T-helper 1 cell treated with Interleukin-12 subunit alpha and Interleukin-12 subunit beta and Interleukin-4 antibody, amounts not matched to agents 30 μg/mL and 1 μg/mL, for 36 hours (primary cell): ENCODE results near the gene LLGL1.

Experiments used
- H3K27ac Mint-ChIP-seq: one replicate; pipeline ENCODE4 v1.8.0; 2021; ENCODE audit warnings: mild to moderate bottlenecking, mixed read lengths
- H3K27me3 Mint-ChIP-seq: one replicate; pipeline ENCODE4 v1.8.0; 2021; ENCODE audit warnings: low read depth, mixed read lengths
- H3K36me3 Mint-ChIP-seq: one replicate; pipeline ENCODE4 v1.8.0; 2021; ENCODE audit warnings: low read depth, mixed read lengths
- H3K4me1 Mint-ChIP-seq: one replicate; pipeline ENCODE4 v1.8.0; 2021; ENCODE audit warnings: low read depth, mixed read lengths
- H3K4me3 Mint-ChIP-seq: one replicate; pipeline ENCODE4 v1.8.0; 2021; ENCODE audit warnings: mild to moderate bottlenecking, moderate library complexity, mixed read lengths
- H3K9me3 Mint-ChIP-seq: one replicate; pipeline ENCODE4 v1.8.0; 2021; ENCODE audit warnings: mixed read lengths

LLGL1 gene

DNA sequence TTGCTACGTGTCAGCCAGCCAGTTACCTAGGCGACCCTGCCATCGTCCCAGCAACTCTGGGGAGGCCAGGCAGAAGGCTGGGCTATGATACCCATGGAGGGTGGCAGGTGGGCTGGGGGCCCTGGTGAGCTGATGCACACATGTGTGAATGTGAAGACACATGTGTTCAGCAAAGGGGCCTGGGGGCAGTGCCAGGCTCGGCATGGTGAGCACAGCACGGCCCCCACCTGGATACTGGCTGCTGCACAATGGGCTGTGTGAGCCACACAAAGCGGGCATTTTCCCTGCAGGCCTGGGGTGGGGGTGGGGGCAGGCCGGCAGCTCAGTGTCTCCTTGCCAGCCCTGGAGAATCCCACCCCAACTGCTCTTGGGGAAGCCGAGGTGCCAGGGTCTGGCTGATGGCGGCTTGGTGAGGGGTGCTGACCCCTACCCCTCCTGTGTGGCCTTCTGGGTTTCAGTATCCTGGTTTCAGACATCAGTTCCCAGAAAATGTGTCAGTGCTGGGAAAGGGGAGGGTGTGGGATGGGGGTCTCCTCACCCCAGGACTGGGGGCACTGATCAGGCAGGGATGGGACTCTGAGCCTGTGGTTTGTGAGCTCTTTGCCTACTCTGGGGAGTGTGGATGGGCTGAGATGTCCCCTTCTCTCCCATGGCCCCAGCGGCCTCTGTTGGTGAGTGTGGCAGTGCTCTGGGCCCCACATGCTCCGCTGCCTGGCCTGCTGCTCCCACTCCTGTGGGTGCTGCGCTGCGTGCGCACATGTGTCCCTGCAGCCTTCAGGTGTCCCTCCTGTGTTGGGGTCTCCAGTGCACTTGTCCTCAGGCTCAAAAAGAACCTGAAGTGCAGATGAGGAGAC lies 5.1 kb downstream of the LLGL1 start:
- no peak overlapping the region for H3K27ac Mint-ChIP-seq
- no peaks in the 10 kb centered on the region for H3K36me3 Mint-ChIP-seq

DNA sequence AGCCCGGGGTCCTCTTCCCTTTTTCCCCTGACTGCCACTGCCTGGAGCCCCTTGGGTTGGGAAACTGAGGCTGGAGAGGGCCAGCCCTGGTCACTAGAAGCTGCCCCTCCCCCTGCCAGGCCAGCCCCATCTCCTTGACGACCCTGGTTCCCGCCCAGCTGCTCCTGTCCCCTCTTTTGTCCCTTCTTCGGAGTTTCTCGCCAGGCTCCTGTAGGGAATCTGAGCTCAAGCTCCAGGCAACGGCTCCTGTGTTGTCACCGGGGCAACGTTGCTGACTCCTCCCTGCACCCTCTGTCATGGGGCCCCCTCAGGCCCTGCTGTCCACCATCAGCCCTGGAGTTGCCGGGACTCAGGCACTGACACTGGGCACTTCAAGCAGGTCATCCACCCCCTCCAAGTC lies 5.7 kb downstream of the LLGL1 start:
- no peaks in the 10 kb centered on the region for H3K27me3 Mint-ChIP-seq
- H3K4me1 Mint-ChIP-seq = peaks cover 13% of the 10 kb centered on the region
- H3K4me3 Mint-ChIP-seq = no peak overlapping the region
- H3K36me3 Mint-ChIP-seq = no peaks in the 10 kb centered on the region
- H3K27ac Mint-ChIP-seq = no peak overlapping the region
- H3K9me3 Mint-ChIP-seq = no peaks in the 10 kb centered on the region

More for the DNA sequence above, 5.1 kb downstream of the LLGL1 start:
- Mint-ChIP-seq H3K4me3 (no peak overlapping the region), H3K9me3 (no peaks in the 10 kb centered on the region), H3K4me1 (peaks cover 17% of the 10 kb centered on the region), H3K27me3 (no peaks in the 10 kb centered on the region)

DNA sequence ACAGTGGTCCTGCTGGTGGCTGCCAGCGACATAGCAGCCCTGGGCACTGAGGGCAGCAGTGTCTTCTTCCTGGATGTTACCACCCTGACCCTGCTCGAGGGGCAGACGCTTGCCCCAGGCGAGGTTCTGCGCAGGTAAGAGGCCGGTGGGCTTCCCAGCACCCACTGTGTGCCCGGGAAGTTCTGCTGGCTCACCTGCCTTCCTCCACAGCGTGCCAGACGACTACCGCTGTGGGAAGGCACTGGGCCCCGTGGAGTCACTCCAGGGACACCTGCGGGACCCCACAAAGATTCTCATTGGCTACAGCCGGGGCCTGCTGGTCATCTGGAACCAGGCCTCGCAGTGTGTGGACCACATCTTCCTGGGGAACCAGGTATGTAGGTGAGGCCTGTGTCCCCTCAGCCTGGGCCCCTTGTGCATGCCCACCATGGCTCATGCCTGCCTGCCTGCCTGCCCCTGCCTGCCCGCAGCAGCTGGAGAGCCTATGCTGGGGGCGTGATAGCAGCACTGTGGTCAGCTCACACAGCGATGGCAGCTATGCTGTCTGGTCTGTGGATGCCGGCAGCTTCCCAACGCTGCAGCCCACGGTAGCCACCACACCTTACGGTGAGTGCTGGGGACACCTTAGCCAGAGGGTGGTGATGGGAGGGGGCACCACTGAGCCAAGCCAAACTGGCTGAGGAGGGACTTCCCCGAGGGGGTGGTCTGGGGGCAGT lies 8.5 kb downstream of the LLGL1 start:
- Mint-ChIP-seq H3K27ac (no peak overlapping the region), H3K4me1 (no peaks in the 10 kb centered on the region), H3K27me3 (no peaks in the 10 kb centered on the region), H3K4me3 (no peak overlapping the region), H3K9me3 (no peaks in the 10 kb centered on the region), H3K36me3 (peaks cover 3% of the 10 kb centered on the region)

DNA sequence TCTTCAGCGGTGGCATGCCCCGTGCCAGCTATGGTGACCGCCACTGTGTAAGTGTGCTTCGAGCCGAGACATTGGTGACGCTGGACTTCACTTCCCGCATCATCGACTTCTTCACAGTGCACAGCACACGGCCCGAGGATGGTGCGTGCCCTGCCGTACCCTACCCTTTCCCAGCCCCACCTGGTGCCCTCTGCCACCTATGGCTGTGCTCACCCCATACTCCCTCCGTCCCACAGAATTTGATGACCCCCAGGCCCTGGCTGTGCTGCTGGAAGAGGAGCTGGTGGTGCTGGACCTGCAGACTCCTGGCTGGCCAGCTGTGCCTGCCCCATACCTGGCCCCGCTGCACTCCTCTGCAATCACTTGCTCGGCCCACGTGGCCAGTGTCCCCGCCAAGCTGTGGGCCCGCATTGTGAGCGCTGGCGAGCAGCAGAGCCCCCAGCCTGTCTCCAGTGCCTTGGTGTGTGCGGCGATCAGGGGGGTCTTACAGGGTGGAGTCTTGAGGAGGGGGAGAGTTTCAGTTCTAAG lies 9.5 kb downstream of the LLGL1 start:
- peaks cover 3% of the 10 kb centered on the region for H3K36me3 Mint-ChIP-seq
- H3K27me3 Mint-ChIP-seq = no peaks in the 10 kb centered on the region
- no peaks in the 10 kb centered on the region for H3K9me3 Mint-ChIP-seq
- no peak overlapping the region for H3K27ac Mint-ChIP-seq
- H3K4me3 Mint-ChIP-seq = no peak overlapping the region
- H3K4me1 Mint-ChIP-seq = no peaks in the 10 kb centered on the region

DNA sequence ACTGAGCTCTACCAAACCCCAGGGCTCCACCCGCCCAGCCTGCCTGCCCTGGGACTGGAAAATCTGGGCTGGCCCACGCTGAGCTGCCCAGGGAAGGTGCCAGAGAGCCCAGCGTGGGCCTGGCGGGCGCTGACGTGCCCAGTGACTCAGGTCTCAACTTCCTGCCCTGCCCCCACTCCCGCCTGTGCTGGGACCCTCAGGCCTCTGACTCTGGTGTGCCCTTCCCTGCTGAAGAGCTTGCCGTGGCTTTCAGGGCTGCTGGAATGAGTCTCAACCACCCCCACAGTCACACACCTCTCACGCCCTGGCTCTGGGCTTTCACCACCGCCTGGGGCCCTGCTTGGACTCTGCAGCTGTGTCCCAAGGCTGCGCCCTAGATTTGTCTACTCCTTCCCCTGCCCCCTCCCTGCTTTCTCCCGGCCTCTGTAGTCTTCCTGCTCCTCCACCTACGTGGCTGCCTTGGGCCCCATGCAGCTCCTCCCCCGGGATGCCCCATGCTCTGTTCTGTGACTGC lies 10.4 kb downstream of the LLGL1 start:
- Mint-ChIP-seq H3K9me3 (no peaks in the 10 kb centered on the region), H3K27ac (no peak overlapping the region), H3K4me3 (no peak overlapping the region), H3K4me1 (no peaks in the 10 kb centered on the region), H3K27me3 (no peaks in the 10 kb centered on the region), H3K36me3 (peaks cover 3% of the 10 kb centered on the region)

DNA sequence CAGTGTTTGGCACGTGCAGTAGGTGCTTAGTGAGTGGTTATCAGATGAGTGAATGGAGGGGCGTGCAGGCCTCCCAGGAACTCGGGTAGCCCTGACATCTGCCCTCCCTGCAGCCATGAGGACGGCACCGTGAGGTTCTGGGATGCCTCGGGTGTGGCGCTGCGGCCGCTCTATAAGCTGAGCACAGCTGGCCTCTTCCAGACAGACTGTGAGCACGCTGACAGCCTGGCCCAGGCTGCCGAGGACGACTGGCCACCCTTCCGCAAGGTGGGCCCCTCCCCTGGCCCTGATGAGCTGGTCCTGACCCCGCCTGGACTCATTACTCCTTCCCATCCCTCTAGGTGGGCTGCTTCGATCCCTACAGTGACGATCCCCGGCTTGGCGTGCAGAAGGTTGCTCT lies 11.1 kb downstream of the LLGL1 start:
- no peak overlapping the region for H3K4me3 Mint-ChIP-seq
- no peaks in the 10 kb centered on the region for H3K9me3 Mint-ChIP-seq
- no peaks in the 10 kb centered on the region for H3K4me1 Mint-ChIP-seq
- H3K27ac Mint-ChIP-seq = no peak overlapping the region
- H3K27me3 Mint-ChIP-seq = no peaks in the 10 kb centered on the region
- H3K36me3 Mint-ChIP-seq = peaks cover 3% of the 10 kb centered on the region

DNA sequence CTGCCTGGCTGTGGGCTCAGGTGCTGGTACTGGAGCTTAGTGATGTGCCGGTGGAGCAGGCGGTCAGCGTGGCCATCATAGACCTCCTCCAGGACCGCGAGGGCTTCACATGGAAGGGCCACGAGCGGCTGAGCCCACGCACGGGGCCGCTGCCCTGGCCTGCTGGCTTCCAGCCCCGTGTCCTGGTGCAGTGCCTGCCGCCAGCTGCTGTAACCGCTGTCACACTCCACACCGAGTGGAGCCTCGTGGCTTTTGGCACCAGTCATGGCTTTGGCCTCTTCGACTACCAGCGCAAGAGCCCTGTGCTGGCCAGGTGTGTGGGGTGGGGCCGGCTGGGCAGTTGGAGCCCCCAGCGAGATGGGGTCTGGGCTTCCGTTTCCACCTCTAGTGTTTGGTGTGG lies 12.0 kb downstream of the LLGL1 start:
- H3K9me3 Mint-ChIP-seq = no peaks in the 10 kb centered on the region
- no peak overlapping the region for H3K27ac Mint-ChIP-seq
- H3K36me3 Mint-ChIP-seq = peaks cover 3% of the 10 kb centered on the region
- no peak overlapping the region for H3K4me3 Mint-ChIP-seq
- no peaks in the 10 kb centered on the region for H3K4me1 Mint-ChIP-seq
- no peaks in the 10 kb centered on the region for H3K27me3 Mint-ChIP-seq

DNA sequence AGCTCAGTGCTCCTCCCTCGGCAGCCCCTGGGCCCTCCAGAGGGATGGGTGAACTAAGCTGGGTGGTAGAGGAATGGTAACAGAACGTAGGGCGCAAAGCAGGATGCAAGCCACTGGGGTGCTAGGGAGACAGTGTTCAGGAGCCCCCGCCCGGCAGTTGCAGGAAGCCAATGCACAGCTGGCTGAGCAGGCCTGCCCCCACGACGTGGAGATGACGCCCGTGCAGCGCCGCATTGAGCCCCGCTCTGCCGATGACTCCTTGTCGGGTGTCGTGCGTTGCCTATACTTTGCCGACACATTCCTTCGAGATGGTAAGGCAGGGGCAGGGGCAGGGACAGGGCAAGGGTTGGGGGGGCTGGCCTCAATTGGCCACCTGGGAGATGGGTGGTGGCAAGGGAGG lies 12.9 kb downstream of the LLGL1 start:
- no peaks in the 10 kb centered on the region for H3K4me1 Mint-ChIP-seq
- peaks cover 3% of the 10 kb centered on the region for H3K36me3 Mint-ChIP-seq
- H3K27me3 Mint-ChIP-seq = no peaks in the 10 kb centered on the region
- no peak overlapping the region for H3K27ac Mint-ChIP-seq
- no peak overlapping the region for H3K4me3 Mint-ChIP-seq
- H3K9me3 Mint-ChIP-seq = no peaks in the 10 kb centered on the region

DNA sequence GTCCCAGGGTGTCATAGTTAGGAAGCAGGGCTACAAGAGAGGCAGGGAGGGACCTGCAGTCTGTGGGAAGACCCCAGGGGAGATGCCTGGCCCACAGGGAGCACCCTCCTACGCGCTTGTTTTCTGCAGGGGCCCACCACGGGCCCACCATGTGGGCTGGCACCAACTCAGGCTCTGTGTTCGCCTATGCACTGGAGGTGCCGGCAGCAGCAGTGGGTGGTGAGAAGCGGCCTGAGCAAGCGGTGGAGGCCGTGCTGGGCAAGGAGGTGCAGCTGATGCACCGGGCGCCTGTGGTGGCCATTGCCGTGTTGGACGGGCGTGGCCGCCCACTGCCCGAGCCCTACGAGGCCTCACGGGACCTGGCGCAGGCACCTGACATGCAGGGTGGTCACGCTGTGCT lies 15.0 kb downstream of the LLGL1 start:
- Mint-ChIP-seq H3K4me3 (no peak overlapping the region), H3K9me3 (no peaks in the 10 kb centered on the region), H3K27me3 (no peaks in the 10 kb centered on the region), H3K27ac (no peak overlapping the region), H3K4me1 (no peaks in the 10 kb centered on the region), H3K36me3 (peaks cover 6% of the 10 kb centered on the region)

DNA sequence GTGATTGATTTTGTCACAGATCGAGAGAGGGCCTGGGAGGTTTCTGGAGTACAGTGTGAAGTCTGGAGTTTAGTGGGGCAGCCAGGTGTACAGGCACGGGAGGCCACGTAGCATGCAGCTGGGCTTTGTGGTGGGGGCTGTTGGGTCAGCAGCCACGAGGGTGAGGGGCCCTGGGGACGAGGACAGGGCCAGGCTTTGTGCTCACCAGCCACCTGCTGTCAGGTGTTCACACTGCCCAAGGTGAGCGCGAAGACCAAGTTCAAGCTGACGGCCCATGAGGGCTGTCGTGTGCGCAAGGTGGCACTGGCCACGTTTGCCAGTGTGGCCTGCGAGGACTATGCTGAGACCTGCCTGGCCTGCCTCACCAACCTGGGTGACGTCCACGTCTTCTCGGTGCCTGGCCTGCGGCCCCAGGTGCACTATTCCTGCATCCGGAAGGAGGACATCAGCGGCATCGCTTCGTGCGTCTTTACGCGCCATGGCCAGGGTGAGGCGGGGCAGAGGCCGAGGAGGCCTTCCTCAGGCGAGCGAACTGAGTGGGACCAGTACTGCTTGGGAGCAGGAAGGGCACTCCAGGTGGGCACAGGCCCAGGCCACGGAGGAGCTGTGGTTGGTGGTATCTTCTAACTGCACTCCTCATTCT lies 15.9 kb downstream of the LLGL1 start:
- Mint-ChIP-seq H3K4me1 (no peaks in the 10 kb centered on the region), H3K36me3 (peaks cover 7% of the 10 kb centered on the region), H3K27ac (no peak overlapping the region), H3K27me3 (no peaks in the 10 kb centered on the region), H3K4me3 (no peak overlapping the region), H3K9me3 (no peaks in the 10 kb centered on the region)

DNA sequence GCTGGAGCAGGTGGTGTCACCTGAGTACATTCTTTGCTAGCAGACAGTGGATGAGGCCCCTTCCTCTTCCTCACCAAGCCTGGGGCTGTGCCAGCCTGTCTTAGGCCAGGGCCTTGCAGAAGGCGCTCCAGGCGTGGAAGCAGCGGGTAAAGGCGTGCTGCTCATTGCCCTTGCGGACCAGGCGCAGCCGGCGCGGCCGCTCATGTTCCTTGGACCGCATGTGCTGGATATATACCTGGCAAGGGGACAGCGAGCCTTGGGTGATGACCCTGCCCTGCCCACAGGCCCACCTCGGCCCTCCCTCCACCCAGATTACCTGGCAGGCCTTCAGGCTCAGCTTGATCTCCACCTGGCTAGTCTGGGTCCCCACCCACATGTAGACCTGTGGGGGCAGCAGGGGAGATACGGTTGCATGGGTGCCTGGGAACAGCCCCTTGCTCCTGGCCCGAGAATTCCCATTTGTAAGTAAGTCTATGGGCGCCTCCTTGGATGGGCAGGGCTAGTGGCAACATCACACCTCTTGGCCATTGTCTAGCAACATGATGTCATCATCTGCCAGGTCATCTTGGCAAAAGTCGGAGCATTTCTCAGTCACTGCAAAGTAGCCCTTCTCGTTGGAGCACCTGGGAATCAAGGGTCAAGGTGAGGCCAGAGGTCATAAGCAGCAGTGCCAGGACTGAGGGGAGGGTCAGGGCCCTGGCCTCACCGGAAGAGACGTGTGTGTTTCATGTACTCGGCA lies 19.8 kb downstream of the LLGL1 start:
- Mint-ChIP-seq H3K27ac (no peak overlapping the region), H3K4me1 (peaks cover 3% of the 10 kb centered on the region), H3K27me3 (no peaks in the 10 kb centered on the region), H3K36me3 (peaks cover 18% of the 10 kb centered on the region), H3K4me3 (no peak overlapping the region), H3K9me3 (no peaks in the 10 kb centered on the region)

DNA sequence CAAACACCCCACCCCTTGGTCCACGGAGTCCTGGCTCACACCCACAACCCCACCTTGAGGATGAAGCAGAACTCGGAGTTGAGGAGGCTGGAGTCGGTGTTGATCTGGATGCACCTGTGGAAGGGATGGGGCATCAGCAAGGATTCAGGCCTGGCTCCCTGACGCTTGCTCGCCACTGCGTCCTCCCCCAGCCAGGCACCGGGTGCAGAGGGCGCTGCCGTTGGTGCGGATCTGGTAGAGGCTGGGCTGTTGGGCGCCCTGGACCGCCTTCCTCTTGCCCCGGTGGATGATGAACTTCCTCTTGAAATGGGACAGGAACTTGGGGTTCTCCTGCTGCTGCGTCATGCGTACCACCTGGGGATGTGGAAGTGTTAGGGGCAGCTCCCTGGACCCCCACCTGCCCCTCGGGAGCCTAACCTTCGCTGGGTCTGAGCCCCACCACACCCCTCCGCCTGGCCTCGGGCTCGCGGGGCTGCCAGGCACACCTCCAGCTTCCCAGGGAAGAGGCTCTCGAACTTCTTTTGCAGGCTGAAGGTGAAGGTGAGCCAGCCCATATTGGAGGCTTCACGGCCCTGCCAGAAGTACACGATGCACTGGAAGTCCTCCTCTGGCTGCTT lies 20.8 kb downstream of the LLGL1 start:
- peaks cover 3% of the 10 kb centered on the region for H3K4me1 Mint-ChIP-seq
- H3K36me3 Mint-ChIP-seq = peaks cover 27% of the 10 kb centered on the region
- H3K4me3 Mint-ChIP-seq = no peak overlapping the region
- H3K27ac Mint-ChIP-seq = no peak overlapping the region
- H3K9me3 Mint-ChIP-seq = no peaks in the 10 kb centered on the region
- no peaks in the 10 kb centered on the region for H3K27me3 Mint-ChIP-seq

DNA sequence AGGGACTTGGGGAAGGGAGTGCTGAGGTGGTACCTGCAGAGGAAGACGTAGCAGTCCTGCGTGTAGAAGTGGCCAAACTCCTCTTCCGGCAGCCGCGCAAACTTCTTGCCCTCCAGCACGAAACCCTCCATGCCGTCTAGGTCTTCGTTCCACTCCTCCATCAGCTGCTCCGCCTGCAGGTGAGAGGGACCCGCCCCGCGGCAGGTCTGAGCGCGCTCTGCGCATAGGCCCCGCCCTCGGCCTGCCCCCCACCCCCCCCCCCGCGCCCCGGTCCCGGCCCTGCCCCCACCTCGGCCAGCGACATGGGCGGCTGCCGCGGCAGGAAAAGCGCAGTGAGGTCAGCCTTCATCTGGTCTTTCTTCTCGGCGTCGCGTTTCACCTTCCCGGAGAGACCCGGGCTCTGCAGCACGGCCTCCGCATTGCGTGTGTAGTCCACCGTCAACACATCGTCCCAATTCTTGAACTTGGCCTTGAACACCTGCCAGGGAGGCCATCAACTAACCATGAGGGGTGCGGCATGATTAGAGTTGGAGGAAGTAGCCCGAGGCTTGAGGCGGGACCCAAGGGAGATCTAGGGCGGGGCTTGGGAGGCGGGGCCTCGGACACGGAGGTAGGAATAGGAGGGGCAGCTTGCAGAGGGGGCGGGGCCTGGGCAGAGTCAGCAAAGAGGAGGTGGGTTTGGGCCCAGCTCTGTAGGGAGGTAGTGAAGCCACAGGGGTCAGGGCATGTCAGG lies 21.6 kb downstream of the LLGL1 start:
- Mint-ChIP-seq H3K36me3 (peaks cover 29% of the 10 kb centered on the region), H3K9me3 (no peaks in the 10 kb centered on the region), H3K27ac (no peak overlapping the region), H3K27me3 (no peaks in the 10 kb centered on the region), H3K4me1 (peaks cover 3% of the 10 kb centered on the region), H3K4me3 (no peak overlapping the region)
